ENCODE data around the gene TTLL11. TPM values are rescaled to one million over a fixed set of nuclear protein-coding genes. Genes with fewer than 3 reads are reported as not detected.

The TTLL11 gene
- polyA plus RNA-seq, 1 donor from 2014 or later = 8.0 TPM

DNA sequence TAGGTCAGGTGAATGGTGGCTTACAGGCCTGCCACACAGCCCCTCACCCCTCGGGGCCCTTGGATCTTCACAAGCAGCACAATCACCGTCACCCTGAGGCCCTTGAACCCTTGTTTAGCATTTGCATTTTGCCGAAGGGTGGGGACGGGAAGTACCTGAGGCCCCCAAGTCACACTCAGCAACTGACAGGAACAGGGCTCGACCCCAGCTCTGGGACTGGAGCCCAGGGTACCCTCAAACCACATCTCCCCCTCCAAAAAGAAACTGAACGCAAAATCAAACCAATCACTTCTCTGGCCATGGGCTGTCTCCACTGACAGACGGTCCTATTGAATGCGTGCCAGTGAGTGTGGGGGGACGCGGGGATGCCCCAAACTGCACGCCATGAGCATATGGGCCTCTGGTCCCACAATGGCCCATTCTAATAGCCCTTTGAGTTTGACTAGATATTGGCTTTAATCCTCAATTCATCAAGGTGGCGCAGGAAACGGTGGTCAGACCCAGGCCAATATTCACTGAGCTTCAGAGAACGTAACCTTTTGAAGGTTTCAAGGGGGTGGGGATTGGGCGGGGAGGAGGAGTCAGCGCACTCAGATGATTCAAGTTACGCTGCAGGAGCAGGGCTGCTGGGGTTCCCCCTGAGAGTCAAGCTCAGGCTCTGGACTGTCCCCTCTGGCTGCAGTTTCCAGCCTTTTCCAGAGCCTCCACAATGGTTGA, 265.7 kb downstream of the TTLL11 start:
- Histone ChIP-seq H3K9me2 (ENCODE audit: insufficient read depth, low read length) (no peaks in the 10 kb centered on the region), H3K9ac (ENCODE audit: low read length) (no peak overlapping the region), H4K20me1 (ENCODE audit: insufficient read depth) (no peaks in the 10 kb centered on the region), H3K27me3 (ENCODE audit: insufficient read depth, low read depth, low read length) (no peaks in the 10 kb centered on the region), H2AFZ (ENCODE audit: low read depth, low read length) (no peak overlapping the region), H3K4me3 (ENCODE audit: low read length) (no peak overlapping the region), H3K9me3 (ENCODE audit: low read length) (no peaks in the 10 kb centered on the region), H3K4me2 (ENCODE audit: low read length) (no peak overlapping the region), H3K79me2 (replicated peaks; ENCODE audit: insufficient read depth, low read length) (no peaks in the 10 kb centered on the region), H3K27ac (ENCODE audit: low read length) (no peak overlapping the region), H3F3A (ENCODE audit: insufficient read depth, low read length, poor library complexity, severe bottlenecking) (no peaks in the 10 kb centered on the region), H3K36me3 (ENCODE audit: insufficient read depth, low read length) (no peaks in the 10 kb centered on the region)
- TF ChIP-seq TAF1 (IDR thresholded peaks at IDR 0.05; ENCODE audit: low read depth) (no peak), MXI1 (conservative IDR thresholded peaks at IDR 0.05; ENCODE audit: poor library complexity, severe bottlenecking) (no peak), EP300 (conservative IDR thresholded peaks at IDR 0.05; ENCODE audit: poor library complexity, severe bottlenecking) (no peak), RAD21 (conservative IDR thresholded peaks at IDR 0.05) (no peak), SMC3 (conservative IDR thresholded peaks at IDR 0.05; ENCODE audit: poor library complexity) (no peak), EZH2 (IDR thresholded peaks at IDR 0.05; ENCODE audit: borderline replicate concordance, insufficient read depth, low read length, poor library complexity, severe bottlenecking) (no peak), POLR2AphosphoS5 (IDR thresholded peaks at IDR 0.05) (no peak)
- TF ChIP-seq, protein P1, sequence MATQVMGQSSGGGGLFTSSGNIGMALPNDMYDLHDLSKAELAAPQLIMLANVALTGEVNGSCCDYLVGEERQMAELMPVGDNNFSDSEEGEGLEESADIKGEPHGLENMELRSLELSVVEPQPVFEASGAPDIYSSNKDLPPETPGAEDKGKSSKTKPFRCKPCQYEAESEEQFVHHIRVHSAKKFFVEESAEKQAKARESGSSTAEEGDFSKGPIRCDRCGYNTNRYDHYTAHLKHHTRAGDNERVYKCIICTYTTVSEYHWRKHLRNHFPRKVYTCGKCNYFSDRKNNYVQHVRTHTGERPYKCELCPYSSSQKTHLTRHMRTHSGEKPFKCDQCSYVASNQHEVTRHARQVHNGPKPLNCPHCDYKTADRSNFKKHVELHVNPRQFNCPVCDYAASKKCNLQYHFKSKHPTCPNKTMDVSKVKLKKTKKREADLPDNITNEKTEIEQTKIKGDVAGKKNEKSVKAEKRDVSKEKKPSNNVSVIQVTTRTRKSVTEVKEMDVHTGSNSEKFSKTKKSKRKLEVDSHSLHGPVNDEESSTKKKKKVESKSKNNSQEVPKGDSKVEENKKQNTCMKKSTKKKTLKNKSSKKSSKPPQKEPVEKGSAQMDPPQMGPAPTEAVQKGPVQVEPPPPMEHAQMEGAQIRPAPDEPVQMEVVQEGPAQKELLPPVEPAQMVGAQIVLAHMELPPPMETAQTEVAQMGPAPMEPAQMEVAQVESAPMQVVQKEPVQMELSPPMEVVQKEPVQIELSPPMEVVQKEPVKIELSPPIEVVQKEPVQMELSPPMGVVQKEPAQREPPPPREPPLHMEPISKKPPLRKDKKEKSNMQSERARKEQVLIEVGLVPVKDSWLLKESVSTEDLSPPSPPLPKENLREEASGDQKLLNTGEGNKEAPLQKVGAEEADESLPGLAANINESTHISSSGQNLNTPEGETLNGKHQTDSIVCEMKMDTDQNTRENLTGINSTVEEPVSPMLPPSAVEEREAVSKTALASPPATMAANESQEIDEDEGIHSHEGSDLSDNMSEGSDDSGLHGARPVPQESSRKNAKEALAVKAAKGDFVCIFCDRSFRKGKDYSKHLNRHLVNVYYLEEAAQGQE (IDR thresholded peaks at IDR 0.05; ENCODE audit: borderline replicate concordance) = no peak
- TF ChIP-seq, protein P2, sequence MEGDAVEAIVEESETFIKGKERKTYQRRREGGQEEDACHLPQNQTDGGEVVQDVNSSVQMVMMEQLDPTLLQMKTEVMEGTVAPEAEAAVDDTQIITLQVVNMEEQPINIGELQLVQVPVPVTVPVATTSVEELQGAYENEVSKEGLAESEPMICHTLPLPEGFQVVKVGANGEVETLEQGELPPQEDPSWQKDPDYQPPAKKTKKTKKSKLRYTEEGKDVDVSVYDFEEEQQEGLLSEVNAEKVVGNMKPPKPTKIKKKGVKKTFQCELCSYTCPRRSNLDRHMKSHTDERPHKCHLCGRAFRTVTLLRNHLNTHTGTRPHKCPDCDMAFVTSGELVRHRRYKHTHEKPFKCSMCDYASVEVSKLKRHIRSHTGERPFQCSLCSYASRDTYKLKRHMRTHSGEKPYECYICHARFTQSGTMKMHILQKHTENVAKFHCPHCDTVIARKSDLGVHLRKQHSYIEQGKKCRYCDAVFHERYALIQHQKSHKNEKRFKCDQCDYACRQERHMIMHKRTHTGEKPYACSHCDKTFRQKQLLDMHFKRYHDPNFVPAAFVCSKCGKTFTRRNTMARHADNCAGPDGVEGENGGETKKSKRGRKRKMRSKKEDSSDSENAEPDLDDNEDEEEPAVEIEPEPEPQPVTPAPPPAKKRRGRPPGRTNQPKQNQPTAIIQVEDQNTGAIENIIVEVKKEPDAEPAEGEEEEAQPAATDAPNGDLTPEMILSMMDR (IDR thresholded peaks at IDR 0.05; ENCODE audit: poor library complexity, severe bottlenecking) = no peak

DNA sequence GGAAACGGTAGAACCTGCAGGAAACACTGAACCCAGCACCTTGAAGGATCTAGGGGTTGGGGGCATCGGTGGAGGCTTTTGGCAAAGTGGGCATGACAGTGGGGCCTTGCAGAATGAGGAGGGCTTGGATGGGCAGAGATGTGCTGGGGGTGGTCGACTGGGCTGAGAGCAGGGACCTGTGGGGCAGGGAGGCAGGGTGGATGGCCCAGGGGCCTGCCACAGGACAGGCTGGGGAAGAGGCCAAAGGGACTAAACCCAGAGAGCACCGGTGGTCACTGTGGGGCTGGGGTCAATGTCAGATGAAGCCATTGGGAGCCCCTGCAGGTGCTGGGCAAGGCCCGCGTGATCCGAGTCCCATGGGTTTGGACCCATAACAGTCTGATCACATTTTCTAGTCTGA, 266.4 kb downstream of the TTLL11 start:
- no peaks in the 10 kb centered on the region for H3K36me3 ChIP-seq (ENCODE audit: insufficient read depth, low read length)
- H3K9me3 ChIP-seq (ENCODE audit: low read length) = no peaks in the 10 kb centered on the region
- no peaks in the 10 kb centered on the region for H4K20me1 ChIP-seq (ENCODE audit: insufficient read depth)
- no peak overlapping the region for H3K4me2 ChIP-seq (ENCODE audit: low read length)
- no peak overlapping the region for H3K27ac ChIP-seq (ENCODE audit: low read length)
- H2AFZ ChIP-seq (ENCODE audit: low read depth, low read length) = no peak overlapping the region
- H3K27me3 ChIP-seq (ENCODE audit: insufficient read depth, low read depth, low read length) = no peaks in the 10 kb centered on the region
- no peak overlapping the region for H3K9ac ChIP-seq (ENCODE audit: low read length)
- no peak for TF ChIP-seq EP300 (conservative IDR thresholded peaks at IDR 0.05; ENCODE audit: poor library complexity, severe bottlenecking)
- TF ChIP-seq EZH2 (IDR thresholded peaks at IDR 0.05; ENCODE audit: borderline replicate concordance, insufficient read depth, low read length, poor library complexity, severe bottlenecking) = no peak
- TF ChIP-seq TAF1 (IDR thresholded peaks at IDR 0.05; ENCODE audit: low read depth) = no peak
- TF ChIP-seq RAD21 (conservative IDR thresholded peaks at IDR 0.05) = no peak
- TF ChIP-seq, protein P2 (IDR thresholded peaks at IDR 0.05; ENCODE audit: poor library complexity, severe bottlenecking) = no peak
- TF ChIP-seq SMC3 (conservative IDR thresholded peaks at IDR 0.05; ENCODE audit: poor library complexity) = no peak
- no peak for TF ChIP-seq MXI1 (conservative IDR thresholded peaks at IDR 0.05; ENCODE audit: poor library complexity, severe bottlenecking)
- TF ChIP-seq, protein P1 (IDR thresholded peaks at IDR 0.05; ENCODE audit: borderline replicate concordance) = no peak
- TF ChIP-seq POLR2AphosphoS5 (IDR thresholded peaks at IDR 0.05) = no peak
- H3K9me2 ChIP-seq (ENCODE audit: insufficient read depth, low read length) = no peaks in the 10 kb centered on the region
- no peak overlapping the region for H3K4me3 ChIP-seq (ENCODE audit: low read length)
- no peaks in the 10 kb centered on the region for H3F3A ChIP-seq (ENCODE audit: insufficient read depth, low read length, poor library complexity, severe bottlenecking)
- H3K79me2 ChIP-seq (replicated peaks; ENCODE audit: insufficient read depth, low read length) = no peaks in the 10 kb centered on the region
